GM21619 (cell line): ENCODE measurements around the gene USP21.
"Not testable (repeated sequence)": the region's sequence is repeated elsewhere in the genome, so short reads cannot be mapped to it uniquely, and the experiment has no call there.

Source experiments
- ATAC-seq: cut with Tn5 transposase; IDR thresholded peaks from one replicate; pipeline ENCODE4 v1.9.1; 2021; ENCODE audit not compliant: unreplicated experiment

Gene USP21

GRCh38 chr1:161159087-161159912 lies at the start of gene USP21:
Gene USP21 (plus strand): TSS chr1:161159500. CDS start chr1:161160641, 1,141 bp downstream.
- ATAC-seq = peak; percentile 82

DNA sequence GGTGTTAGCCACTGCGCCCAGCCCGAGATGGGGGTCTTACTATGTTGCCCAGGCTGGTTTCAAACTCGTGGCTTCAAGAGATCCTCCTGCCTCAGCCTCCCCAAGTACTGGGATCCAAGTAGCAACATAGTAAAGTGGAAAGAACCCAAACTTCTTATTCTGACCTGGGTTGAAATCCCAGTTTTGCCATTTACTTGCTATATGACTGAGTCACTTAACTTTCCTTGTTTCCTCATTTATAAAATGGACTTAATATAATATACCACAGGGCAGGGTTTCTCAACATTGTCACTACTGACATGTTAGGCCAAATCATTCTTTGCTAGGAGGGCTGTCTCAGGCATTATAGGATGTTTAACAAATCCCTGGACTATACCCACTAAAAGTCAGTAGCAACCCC lies 48.2 kb upstream of the USP21 start:
- ATAC-seq = no peak

GRCh38 chr1:161111527-161111926 lies 47.8 kb upstream of the USP21 start:
- ATAC-seq = no peak

- ATAC-seq = no peak
Measured at GRCh38 chr1:161113915-161114314, 45.4 kb upstream of the USP21 start.

DNA sequence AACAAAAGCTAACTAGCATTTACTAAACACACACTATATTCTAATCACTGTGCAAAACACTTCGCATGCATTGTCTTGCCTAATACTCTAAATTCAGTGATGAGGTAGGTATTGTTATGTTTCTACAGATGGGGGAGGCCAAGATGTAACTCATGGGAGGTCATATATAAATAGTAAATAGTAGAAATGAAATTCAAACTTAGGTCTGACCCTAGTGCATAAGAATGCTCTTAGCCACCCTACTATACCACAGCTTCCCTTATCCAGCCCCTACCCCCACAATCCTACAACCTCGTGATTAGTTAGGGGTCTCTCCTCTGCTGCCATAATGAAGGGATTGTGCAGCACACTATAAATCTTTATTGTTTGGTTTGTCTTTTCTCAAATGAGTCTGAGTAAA lies 44.7 kb upstream of the USP21 start:
- ATAC-seq = no peak

GRCh38 chr1:161115132-161115711 lies 44.1 kb upstream of the USP21 start:
- ATAC-seq = no peak

- not testable (repeated sequence) for ATAC-seq
Measured at GRCh38 chr1:161115961-161116360, 43.3 kb upstream of the USP21 start.

GRCh38 chr1:161117759-161118581 lies 41.3 kb upstream of the USP21 start, which contains the start of the genes NIT1 and PFDN2:
Gene NIT1 (plus strand): TSS chr1:161118105. CDS start chr1:161118177, 72 bp downstream.
Gene PFDN2 (minus strand): TSS chr1:161118037. CDS start chr1:161118026, 11 bp downstream.
- peak; percentile 85 for ATAC-seq

- ATAC-seq = peak; percentile 41
Measured at GRCh38 chr1:161119092-161119903, 40.0 kb upstream of the USP21 start.

DNA sequence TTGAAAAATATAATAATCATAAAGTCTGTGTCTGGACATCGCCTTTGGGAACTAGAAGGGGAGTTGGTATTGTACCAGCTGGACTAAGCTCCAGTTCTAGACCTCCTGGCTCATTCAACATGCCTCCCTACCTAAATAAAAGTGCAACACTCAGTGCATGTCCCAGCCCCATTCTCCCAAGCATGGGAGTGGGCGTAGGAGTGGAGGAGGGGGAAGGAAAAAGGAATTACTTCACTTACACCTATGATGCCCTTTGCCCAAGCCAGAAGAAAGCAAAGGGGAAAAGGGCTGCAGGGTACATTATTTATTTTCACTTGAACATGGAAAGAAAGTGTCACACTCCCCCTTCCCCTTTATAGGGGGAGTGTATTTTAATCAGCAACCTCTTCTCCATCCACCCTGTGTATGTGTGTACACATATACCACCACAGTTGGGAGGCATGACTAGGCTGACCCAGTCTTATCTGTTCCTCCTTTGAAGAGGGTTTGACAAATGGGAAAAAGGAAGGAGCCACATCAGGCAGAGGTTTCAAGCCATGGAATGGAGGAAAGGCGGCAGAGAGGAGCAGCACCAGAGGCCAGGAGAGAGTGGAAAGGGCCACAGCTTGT lies 38.2 kb upstream of the USP21 start:
- ATAC-seq = no peak

- no peak for ATAC-seq
Measured at GRCh38 chr1:161121834-161122233, 37.5 kb upstream of the USP21 start.

DNA sequence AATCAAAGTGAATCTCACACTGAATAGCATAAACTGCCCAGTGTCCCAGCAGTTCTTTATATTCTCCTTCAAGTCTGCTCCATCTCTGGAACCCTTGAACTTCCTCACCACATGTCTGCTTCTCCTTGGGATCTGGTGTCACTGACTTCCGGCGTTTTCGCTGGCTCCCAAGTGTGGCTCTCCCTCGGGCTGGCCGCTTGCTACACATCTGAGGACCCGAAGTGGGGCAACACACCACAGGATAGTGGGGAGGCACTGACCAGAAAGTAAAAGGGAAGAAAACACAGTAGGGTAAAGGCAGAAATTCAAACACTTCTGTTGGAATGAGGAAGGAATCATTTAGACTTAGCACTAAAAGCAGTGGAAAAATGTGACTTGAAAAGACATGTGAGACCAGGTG lies 36.3 kb upstream of the USP21 start:
- no peak for ATAC-seq

DNA sequence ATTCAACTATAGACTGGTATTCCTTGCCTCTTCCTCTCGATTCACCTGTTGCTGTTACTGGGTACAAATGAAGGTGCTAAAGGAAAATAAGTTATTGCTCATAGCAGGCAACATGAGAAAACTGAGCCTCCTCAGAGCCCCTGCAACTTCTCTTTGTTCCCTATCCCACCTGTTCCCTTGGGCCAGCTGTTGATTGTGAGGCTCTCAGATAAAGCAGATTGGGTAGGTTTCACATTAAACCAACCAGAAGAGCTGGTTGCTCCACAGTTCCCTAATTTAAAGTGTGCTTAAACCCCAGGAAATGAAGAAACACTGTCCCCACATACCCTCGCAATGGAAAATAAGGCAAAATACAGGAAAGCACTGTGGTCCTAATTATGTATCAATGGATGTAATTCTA lies 31.7 kb upstream of the USP21 start:
- no peak for ATAC-seq

DNA sequence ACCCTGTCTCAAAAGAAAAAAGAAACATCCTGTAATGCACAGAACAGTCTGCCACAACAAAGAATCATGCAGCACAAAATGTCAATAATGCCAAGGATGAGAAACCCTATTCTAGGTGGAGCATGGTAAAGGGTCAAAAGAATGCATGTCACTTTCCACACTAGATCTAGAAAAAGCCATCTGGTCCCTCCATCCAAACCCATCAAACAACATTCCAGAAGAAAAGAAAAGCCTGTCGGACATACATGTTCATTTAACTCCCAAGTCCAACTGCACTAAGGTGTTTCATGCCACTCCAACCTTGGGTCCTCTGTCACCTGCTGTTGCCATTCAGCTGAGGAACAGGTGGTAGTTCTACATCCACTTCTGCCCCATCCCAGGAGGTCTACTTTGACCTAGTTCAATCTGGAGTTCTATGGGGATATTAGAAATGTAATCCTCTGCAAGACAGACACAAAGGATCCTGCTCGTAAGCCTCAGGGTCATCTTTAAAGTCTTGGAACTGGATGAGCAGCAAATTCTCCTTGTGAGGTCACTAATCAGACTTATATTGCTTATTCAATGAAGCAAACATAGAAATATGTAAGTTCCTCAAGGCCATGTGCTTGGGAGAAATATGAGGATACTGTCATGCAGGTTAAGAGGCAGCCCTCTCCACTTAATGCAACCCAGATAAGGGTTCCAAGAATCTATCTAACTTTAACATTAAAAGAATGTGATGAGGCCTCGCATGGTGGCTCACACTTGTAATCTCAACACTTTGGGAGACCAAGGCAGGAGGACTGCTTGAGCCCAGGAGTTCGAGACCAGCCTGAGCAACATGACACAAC lies 30.5 kb upstream of the USP21 start:
- no peak for ATAC-seq

- no peak for ATAC-seq
Measured at GRCh38 chr1:161130266-161130665, 29.0 kb upstream of the USP21 start.

- no peak for ATAC-seq
Measured at GRCh38 chr1:161131523-161132409, 27.5 kb upstream of the USP21 start.

DNA sequence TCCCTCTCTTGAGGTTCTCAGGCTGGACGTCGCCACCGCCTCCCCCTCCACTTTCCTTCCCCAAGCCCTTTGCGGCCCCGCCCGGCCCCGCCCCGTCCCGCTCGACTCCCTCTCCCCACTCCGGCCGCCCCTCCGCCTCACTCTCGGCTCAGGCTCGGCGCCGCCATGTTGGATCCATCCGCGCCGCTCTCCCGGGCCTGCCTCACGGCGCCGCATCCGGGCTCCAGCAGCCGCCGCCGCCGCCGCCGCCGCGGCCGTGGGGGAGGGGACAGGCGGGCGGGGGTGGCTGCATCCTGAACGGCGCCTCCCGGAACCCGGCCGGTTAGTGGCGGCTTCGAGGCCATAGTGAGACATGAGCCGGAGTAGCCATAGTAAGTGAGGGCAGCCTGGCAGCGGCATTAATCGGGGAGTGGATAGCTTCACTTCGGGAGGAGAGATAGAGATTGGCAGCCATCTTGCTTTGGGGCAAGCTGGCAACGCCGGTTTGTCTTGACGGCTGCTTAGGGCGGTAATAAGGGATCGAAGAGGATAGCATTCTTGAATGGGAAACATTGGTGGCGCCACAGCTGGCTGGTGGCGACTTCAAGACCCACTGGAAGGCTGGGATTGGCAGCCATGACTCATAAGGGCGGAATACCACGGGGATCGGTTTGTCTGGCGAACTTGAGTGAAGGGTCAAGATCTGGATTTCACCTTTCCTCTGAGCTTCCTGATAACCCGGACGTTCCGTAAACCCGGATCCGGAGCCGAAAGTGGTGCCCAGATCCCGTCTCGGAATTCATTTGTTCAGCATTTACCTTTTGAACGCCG lies 26.7 kb upstream of the USP21 start, which contains the start of gene DEDD:
Gene DEDD (minus strand): TSS at position 258 of the 810 bp plus-strand sequence. CDS start 8,205 bp downstream, outside the sequence.
- ATAC-seq = peak; percentile 93
